DND-41 (cell line): ENCODE measurements around the gene DRC3.

Experiments
- CTCF ChIP-seq: IDR thresholded peaks from 2 replicates; pipeline ENCODE4 v1.5.1; 2012; ENCODE audit warnings: borderline replicate concordance, low read length, moderate library complexity, mild to moderate bottlenecking; ENCODE audit not compliant: poor library complexity, severe bottlenecking; ENCODE audit errors: extremely low read depth
- EZH2 ChIP-seq: IDR thresholded peaks from 3 replicates; pipeline ENCODE4 v1.6.1; 2012; ENCODE audit warnings: borderline replicate concordance, low read depth, mild to moderate bottlenecking, moderate library complexity, low read length, inconsistent platforms; ENCODE audit not compliant: severe bottlenecking

GRCh38 chr17:17983376-17983775 lies 10.7 kb downstream of the DRC3 start:
- TF ChIP-seq EZH2 = no peak
- TF ChIP-seq CTCF = no peak
